Measurements from ENCODE around the gene PRRT2. TPM values are rescaled to one million over a fixed set of nuclear protein-coding genes. Genes with fewer than 3 reads are reported as not detected.

Gene PRRT2
- total RNA-seq, 4 donors from 2014 or later, result 10.0 to 28.4 (median 18.5) TPM

DNA sequence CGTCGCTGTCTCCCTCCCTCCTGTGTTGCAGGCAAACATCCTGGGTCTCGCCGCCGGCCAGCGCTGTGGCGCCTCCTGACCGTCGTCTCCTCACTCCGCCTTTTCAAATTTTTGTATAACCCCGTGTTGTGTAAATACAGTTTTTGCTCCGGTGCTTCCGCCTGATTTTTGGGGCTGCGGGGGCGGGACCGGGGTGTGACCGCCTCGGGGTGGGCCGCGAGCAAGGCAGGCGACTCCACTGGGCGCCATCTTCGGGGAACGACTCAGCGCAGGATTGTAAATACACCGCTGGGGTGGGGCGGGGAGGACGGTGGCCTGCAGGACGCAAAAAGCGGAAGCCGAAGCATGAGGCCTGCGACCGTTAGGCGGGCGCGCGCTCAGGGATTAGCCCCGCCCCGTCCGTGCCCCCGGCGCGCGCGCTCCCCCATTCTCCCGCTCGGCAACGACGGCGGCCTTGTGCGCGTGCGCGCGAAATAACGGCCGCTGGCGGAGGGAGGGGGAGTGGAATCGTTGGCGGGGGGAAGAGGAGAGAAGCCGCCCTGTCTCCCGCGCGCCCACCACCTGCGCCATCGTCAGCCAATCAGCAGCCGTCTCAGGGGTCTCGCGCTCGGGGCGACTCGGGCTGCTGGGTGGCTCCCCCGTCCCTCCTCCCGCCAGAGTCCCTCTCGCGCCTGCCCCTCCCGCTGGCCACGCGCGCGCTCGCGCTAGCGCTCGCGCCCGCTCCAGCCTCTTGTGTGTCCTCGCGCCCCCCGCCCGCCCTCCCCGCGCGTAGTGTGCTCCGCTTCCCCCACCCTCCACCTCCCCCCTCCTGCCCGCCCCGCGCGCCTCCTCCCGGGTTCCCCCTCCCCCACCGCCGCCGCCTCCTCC, 6.5 kb upstream of the PRRT2 start:
- H3K27ac ChIP-seq, result peak overlapping the region; percentile 88 to 99 (median 94)
- WGBS, 2 donors, result 0 to 1% methylated on average over 72 to 83 of the region's 103 CpGs
- H3K27me3 ChIP-seq, result no peaks in the 10 kb centered on the region
- peak; percentile 95 to 97 for DNase-seq (ENCODE audit: low spot score in 2 of 2)
- peaks cover 0 to 47% (median 38%) of the 10 kb centered on the region in 4 donors for H3K4me1 ChIP-seq
- peak overlapping the region; percentile 51 to 85 (median 76) for H3K4me3 ChIP-seq
- peaks cover 0 to 34% (median 8%) of the 10 kb centered on the region in 3 donors for H3K36me3 ChIP-seq
- TF ChIP-seq, protein P1, sequence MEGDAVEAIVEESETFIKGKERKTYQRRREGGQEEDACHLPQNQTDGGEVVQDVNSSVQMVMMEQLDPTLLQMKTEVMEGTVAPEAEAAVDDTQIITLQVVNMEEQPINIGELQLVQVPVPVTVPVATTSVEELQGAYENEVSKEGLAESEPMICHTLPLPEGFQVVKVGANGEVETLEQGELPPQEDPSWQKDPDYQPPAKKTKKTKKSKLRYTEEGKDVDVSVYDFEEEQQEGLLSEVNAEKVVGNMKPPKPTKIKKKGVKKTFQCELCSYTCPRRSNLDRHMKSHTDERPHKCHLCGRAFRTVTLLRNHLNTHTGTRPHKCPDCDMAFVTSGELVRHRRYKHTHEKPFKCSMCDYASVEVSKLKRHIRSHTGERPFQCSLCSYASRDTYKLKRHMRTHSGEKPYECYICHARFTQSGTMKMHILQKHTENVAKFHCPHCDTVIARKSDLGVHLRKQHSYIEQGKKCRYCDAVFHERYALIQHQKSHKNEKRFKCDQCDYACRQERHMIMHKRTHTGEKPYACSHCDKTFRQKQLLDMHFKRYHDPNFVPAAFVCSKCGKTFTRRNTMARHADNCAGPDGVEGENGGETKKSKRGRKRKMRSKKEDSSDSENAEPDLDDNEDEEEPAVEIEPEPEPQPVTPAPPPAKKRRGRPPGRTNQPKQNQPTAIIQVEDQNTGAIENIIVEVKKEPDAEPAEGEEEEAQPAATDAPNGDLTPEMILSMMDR (IDR thresholded peaks at IDR 0.05), result peak in 2 of 5 experiments; percentile 52 to 62
- TF ChIP-seq EP300 (IDR thresholded peaks at IDR 0.05) (peak; percentile 77 to 99), POLR2A (IDR thresholded peaks at IDR 0.05) (peak; percentile 55 to 89)
- no peaks in the 10 kb centered on the region for H3K9me3 ChIP-seq

DNA sequence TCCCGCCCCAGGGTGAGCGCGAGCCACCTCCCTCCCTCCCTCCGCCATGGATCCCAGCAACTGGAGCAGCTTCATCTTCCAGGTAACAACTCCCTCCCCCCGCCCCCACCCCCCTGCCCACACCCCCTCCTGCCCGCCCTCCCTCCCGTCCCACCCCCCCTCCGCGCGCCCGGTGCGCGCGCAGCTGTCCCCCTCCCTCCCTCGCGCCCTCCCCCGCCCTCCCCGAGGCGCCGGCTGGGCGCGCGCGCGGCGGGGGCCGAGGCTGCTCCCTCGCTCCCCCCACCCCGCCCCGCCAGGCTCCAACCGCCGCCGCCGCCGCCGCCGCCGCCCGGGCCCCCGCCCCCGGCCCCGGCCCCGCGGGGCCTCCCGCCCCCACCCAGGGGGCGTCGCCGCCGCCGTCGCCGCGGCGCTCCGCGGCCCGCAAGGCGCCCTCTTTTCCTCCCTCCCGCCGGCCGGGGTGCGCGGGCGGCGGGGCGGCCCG, 5.9 kb upstream of the PRRT2 start, which contains the start of gene MAZ:
Gene MAZ, plus strand, starts transcription at position 431 of the 481 bp plus-strand sequence. CDS start 173 bp downstream, outside the sequence.
- Histone ChIP-seq H3K4me1 (peaks cover 0 to 53% (median 44%) of the 10 kb centered on the region in 4 donors), H3K27ac (peak within 1 kb of the TSS; percentile 94 to 99 (median 97)), H3K9me3 (no peaks in the 10 kb centered on the region), H3K27me3 (no peaks in the 10 kb centered on the region), H3K36me3 (peaks cover 0 to 27% (median 8%) of the 10 kb centered on the region in 3 donors), H3K4me3 (peak within 1 kb of the TSS; percentile 51 to 85 (median 76))
- TF ChIP-seq POLR2A (IDR thresholded peaks at IDR 0.05) (no peak), EP300 (IDR thresholded peaks at IDR 0.05) (no peak)
- TF ChIP-seq, protein P1 (IDR thresholded peaks at IDR 0.05), result no peak
- no peak for DNase-seq (ENCODE audit: low spot score in 2 of 2)
- no CpG with 5 or more reads among the region's 67 CpGs for WGBS, 2 donors

DNA sequence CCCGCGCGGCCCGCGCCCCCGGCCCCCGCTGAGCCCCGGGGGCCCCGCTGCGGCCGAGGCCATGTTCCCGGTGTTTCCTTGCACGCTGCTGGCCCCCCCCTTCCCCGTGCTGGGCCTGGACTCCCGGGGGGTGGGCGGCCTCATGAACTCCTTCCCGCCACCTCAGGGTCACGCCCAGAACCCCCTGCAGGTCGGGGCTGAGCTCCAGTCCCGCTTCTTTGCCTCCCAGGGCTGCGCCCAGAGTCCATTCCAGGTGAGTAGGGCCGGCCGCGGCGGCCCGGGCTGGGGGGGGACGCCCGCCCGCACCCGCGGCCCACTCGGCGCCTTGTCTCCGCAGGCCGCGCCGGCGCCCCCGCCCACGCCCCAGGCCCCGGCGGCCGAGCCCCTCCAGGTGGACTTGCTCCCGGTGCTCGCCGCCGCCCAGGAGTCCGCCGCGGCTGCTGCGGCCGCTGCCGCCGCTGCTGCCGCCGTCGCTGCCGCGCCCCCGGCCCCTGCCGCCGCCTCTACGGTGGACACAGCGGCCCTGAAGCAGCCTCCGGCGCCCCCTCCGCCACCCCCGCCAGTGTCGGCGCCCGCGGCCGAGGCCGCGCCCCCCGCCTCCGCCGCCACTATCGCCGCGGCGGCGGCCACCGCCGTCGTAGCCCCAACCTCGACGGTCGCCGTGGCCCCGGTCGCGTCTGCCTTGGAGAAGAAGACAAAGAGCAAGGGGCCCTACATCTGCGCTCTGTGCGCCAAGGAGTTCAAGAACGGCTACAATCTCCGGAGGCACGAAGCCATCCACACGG, 5.2 kb upstream of the PRRT2 start:
- TF ChIP-seq, protein P1 (IDR thresholded peaks at IDR 0.05), result no peak
- TF ChIP-seq EP300 (IDR thresholded peaks at IDR 0.05) (no peak), POLR2A (IDR thresholded peaks at IDR 0.05) (no peak)
- WGBS, 2 donors, result 1% methylated on average over 35 to 41 of the region's 99 CpGs
- Histone ChIP-seq H3K9me3 (no peaks in the 10 kb centered on the region), H3K4me3 (peak overlapping the region; percentile 46 to 75 (median 57)), H3K36me3 (peaks cover 0 to 21% (median 8%) of the 10 kb centered on the region in 3 donors), H3K4me1 (peaks cover 0 to 55% (median 44%) of the 10 kb centered on the region in 4 donors), H3K27me3 (no peaks in the 10 kb centered on the region), H3K27ac (peak overlapping the region; percentile 94 to 99 (median 94))
- no peak for DNase-seq (ENCODE audit: low spot score in 2 of 2)

DNA sequence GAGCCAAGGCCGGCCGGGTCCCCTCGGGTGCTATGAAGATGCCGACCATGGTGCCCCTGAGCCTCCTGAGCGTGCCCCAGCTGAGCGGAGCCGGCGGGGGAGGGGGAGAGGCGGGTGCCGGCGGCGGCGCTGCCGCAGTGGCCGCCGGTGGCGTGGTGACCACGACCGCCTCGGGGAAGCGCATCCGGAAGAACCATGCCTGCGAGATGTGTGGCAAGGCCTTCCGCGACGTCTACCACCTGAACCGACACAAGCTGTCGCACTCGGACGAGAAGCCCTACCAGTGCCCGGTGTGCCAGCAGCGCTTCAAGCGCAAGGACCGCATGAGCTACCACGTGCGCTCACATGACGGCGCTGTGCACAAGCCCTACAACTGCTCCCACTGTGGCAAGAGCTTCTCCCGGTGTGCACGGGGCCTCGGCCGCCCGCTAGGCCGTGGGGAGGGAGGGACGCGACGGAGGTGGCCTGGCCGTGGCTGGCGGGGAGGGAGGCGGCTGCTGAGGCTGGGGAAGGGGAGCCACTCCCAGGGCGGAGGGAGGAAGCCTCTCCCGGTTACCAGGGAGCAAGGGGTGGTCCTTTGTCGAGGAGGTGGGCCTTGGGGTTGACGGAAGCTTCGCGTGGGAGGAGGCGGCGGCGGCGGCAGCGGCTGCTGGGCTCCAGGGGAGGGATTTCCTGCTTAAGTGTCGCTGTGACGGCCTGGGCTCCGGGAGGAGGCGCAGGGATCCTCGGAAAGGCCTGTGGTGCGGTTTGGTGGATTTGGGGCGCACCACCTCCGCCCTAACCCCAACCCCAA, 4.4 kb upstream of the PRRT2 start:
- H3K4me3 ChIP-seq, result peak overlapping the region; percentile 46 to 75 (median 50)
- H3K27me3 ChIP-seq, result no peaks in the 10 kb centered on the region
- TF ChIP-seq, protein P1 (IDR thresholded peaks at IDR 0.05), result peak; percentile 36 to 76 (median 48)
- TF ChIP-seq POLR2A (IDR thresholded peaks at IDR 0.05) (peak in 1 of 2 donors; percentile 68), EP300 (IDR thresholded peaks at IDR 0.05) (peak; percentile 55 to 97)
- H3K4me1 ChIP-seq, result peaks cover 0 to 62% (median 51%) of the 10 kb centered on the region in 4 donors
- peak; percentile 79 to 82 for DNase-seq (ENCODE audit: low spot score in 2 of 2)
- 5 to 7% methylated on average over 25 to 28 of the region's 69 CpGs for WGBS, 2 donors
- H3K9me3 ChIP-seq, result no peaks in the 10 kb centered on the region
- peaks cover 0 to 20% (median 8%) of the 10 kb centered on the region in 3 donors for H3K36me3 ChIP-seq
- peak overlapping the region; percentile 94 to 99 (median 94) for H3K27ac ChIP-seq
